Stimulated activated CD4-positive, alpha-beta T cell treated with anti-CD3 and anti-CD28 coated beads, Interleukin-12 subunit alpha, Interleukin-12 subunit beta, amount 100 ng/mL, for 48 hours (primary cell): Measurements from ENCODE around the gene SHISA2.

Experiments used
- DNase-seq, 3 donors: peaks; one replicate each; pipeline ENCODE4 v3.0.0-alpha.2; 2020; ENCODE audit warnings: low read depth in 2 of 3, low spot score in 1 of 3

SHISA2 gene

DNA sequence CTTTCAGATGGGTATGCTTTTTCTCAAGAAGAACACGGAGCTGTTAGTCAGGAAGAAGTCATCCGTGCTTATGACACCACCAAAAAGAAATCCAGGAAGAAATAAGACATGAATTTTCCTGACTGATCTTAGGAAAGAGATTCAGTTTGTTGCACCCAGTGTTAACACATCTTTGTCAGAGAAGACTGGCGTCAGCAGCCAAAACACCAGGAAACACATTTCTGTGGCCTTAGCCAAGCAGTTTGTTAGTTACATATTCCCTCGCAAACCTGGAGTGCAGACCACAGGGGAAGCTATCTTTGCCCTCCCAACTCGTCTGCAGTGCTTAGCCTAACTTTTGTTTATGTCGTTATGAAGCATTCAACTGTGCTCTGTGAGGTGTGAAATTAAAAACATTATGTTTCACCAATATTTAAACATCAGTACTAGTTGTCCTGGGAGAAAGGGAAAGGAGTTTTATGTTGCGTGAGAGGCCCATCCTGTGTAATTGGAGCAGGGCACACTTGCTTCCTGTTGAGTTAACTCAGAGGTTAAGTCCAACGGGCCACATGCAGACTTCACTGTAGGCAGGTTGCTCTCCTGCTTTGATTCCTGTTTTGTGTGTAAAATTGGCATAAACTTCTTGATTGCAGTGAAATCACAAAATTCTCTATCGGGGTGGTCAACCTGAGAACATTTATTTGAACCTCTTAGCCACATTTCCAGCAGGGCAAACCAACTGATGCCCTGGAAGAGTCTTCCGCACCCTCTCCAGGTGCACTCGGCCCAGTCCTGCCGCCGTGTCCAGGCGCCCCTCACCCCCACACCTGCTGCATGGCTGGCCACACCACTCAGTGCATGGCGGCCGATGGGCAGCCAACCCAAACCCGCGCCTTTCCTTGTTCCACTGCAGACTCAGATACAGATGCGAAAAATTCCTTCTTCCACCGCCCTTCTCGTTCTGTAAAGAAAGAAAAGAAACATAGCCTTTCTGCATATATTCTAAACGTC lies 31.6 kb downstream of the SHISA2 start:
- no peak for DNase-seq

- no peak for DNase-seq
Measured at GRCh38 chr13:26019251-26019650, 32.6 kb downstream of the SHISA2 start.

- no peak for DNase-seq
Measured at GRCh38 chr13:26017932-26018665, 33.7 kb downstream of the SHISA2 start.

DNA sequence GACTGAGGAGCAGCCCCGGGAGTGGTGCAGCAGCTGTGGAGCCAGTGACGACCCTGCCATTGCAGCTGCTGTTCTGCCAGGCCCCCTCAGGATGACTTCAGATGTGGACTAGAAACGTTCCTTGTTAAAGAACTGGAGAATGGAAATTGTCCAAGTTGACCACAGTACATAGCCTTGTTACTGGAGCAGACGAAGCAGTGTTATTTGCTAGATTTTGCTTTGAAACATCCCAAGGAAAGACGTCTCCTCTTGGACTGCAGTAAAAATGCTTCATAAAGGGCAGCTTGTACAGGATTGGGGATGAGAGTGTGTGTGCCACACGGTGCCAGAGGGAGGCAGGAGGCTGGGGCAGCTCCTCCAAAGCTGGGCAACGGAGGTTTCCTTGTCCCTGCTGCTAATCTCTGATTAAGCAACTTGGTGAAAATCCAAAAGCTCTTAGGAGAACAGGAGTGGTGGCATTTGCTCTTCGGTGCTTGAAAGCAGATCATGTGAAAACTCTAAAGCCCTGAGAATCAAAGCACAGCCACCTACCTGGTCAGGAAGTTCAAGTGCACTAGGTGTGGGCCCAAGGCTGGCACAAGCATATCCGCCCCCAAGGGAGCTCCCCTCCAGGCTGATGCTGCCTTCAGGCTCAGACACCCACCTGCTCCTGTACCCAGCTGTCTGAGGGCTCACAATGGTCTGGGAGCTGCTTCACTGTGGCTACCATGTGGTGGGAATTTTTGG lies 34.5 kb downstream of the SHISA2 start:
- DNase-seq = no peak

DNA sequence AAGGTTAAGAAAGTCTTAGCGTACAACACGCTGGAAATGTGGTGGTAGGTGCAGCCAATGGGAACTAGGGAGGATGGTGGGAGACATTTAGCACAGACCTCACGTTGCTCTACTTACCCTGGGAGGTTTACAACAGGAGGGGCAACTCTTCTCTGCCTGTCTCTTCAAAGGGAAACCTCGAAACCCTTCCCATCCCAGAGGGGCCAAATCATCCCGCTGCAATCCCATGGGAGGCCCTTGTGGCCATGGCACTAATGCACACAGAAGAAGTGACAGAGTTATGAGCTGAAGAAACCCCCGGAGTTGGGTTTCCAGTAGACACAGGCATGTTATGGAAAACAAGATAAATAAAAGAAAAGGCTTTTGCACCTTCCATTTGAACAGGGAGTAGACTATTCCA lies 35.6 kb downstream of the SHISA2 start:
- no peak for DNase-seq

DNA sequence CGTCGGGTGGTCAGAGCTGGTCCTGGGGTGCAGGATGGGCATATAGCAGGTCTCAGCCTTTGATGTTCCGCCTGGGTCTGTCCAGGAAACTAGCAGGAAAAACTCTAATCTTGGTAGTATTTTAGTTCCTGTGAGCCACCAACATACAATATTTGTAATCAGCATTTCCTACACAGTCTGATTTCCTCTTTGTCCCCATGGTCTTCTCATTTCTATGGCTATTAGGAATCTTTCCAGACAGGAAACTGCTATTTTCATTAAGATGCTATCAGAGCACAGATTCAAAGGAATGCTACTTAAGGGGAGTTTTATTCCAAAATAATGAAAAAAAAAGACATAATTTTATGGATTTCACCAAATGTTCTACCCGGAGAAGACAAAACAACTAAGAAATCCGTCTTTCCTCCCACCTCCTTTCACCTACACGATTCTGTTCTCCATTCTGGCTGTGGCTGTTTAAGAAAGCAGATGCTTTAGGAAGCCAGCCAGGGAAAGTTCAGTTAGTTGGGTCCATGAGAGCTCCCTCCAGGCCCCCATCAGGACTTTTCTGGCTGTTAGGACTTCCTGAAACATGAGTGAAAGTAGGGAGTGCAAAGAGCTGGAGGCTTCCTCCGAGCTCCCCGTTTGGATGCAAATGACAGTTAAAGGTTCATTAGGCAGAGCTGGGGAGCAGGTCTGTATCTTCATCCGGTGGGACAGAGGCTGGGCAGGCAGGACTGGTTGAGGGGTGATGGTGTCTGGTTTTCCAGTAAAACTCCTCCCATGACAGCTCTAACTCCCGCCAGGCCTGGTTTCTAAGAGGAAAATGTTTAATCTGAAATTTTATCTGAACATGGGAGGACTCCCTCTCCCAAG lies 36.3 kb downstream of the SHISA2 start:
- no peak for DNase-seq

DNA sequence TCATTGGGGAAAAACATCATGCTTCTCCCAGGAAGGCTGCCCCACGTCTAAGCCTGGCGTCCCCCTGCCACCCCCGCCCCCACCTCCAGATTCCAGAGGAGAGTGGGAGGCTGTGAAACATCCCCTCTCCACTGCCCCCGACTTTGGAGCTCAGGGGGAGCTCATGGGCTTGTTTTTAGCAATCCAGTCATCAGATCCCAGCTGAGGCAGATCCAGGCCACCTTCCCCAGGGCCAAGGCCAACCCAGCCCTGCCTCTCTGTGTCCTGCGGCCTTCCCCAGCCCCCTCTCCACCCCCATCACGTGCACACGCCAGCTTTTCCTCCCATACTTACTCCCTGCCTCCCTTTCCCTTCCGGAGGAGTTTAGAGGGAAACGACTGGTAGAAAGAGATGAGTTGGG lies 38.8 kb downstream of the SHISA2 start:
- no peak for DNase-seq

GRCh38 chr13:26011996-26012821 lies 39.6 kb downstream of the SHISA2 start:
- peak; percentile 16 to 32 (median 23) for DNase-seq

- DNase-seq = no peak
Measured at GRCh38 chr13:26011208-26011573, 40.6 kb downstream of the SHISA2 start.

GRCh38 chr13:26010487-26011207 lies 41.2 kb downstream of the SHISA2 start:
- no peak for DNase-seq

DNA sequence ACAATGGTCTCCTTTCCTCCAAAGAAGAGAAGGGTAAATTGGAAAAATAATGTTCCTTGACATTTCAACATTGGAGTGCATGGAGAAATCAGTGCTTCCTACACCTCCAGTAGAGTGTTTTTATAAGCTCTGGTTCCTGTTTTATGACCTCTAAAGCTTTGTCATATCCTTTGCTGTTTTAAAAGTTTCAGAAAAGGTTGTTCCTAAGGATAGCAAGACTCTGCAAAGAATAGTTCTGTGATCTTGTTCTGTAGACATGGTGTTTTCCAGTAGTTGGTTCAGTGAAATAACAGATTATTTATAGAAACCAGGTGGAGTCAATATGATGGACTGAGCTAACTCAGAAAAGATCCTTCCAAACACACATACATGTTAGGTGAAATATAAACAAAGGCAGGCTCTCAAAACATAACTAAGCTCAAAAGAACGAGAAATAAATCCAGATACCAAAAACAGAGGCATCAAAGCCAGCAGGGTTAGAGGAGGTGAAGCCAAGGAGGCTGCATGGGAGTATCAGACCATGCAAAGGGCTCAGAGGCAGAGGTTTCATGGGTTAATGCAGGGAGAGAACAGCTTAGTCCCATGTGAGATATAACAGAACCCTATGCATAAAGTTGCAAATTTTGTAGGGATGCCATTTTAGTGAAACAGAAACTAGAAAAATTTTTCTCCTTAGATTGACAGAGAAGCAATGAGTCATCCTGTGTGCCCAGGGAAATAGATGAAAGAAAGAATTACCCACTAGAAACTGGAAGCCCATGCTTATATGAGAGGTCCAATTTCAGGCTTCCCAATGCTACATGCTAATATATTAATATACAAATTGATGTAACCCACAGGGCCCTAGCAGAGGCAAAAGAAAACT lies 44.3 kb downstream of the SHISA2 start:
- no peak for DNase-seq
